ENCODE data around the gene CREB1.

DNA sequence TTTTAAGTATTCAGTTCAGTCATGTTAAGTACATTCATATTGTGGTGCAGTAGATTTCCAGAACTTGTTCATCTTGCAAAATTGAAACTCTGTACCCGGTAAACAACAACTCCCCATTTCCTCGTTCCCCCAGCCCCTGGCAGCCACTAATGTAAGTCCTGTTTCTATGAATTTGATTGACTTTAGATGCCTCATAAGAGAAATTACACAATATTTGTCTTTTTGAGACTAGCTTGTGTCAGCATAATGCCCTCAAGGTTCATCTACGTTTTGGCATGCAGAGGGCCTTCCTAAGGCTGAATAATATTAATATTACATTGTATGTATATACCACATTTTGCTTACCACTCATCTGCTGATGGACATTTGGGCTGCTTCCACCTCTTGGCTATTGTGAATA is 64.5 kb downstream of the CREB1 start:
- TF ChIP-seq CTCF (conservative IDR thresholded peaks at IDR 0.05 in 1 of 2, IDR thresholded peaks at IDR 0.05 in 1 of 2; ENCODE audit: extremely low read depth in 1 of 2, insufficient read depth in 1 of 2, low read depth in 1 of 2, low read length in 2 of 2) = no peak
- no peak for TF ChIP-seq EZH2 (IDR thresholded peaks at IDR 0.05; ENCODE audit: borderline replicate concordance, low read length)
